Measurements from ENCODE around the gene TNFRSF12A. TPM values are rescaled to one million over a fixed set of nuclear protein-coding genes. Genes with fewer than 3 reads are reported as not detected.

Gene TNFRSF12A
- total and polyA plus RNA-seq, 2 of the 13 experiments (the other 11 are each of a cell fraction or from before 2014, with no cell fraction given), result 61.9 to 66.0 TPM

GRCh38 chr16:3020247-3020603 lies at the start of gene TNFRSF12A (continued):
- no peak for TF ChIP-seq ZBTB25 (CRISPR knock-in tag; IDR thresholded peaks at IDR 0.05)
- no peak for TF ChIP-seq ZNF597 (CRISPR knock-in tag; IDR thresholded peaks at IDR 0.05)
- TF ChIP-seq ELF3 (CRISPR knock-in tag; IDR thresholded peaks at IDR 0.05), result no peak
- no peak for TF ChIP-seq TIGD3 (CRISPR knock-in tag; IDR thresholded peaks at IDR 0.05; ENCODE audit: borderline replicate concordance)
- no peak for TF ChIP-seq KLF12 (CRISPR knock-in tag; IDR thresholded peaks at IDR 0.05; ENCODE audit: borderline replicate concordance)
- no peak for TF ChIP-seq ARNTL (CRISPR knock-in tag; IDR thresholded peaks at IDR 0.05)
- no peak for TF ChIP-seq TFE3 (CRISPR knock-in tag; IDR thresholded peaks at IDR 0.05)
- no peak for TF ChIP-seq CCAR2 (optimal IDR thresholded peaks at IDR 0.05; ENCODE audit: low read depth, low read length)
- no peak for TF ChIP-seq ZNF18 (CRISPR knock-in tag; IDR thresholded peaks at IDR 0.05; ENCODE audit: insufficient replicate concordance)
- TF ChIP-seq MATR3 (CRISPR knock-in tag; IDR thresholded peaks at IDR 0.05), result no peak
- 0 out of 2 replicates have a peak, but pooled peaks have one; percentile 57 for TF ChIP-seq SMAD3 (CRISPR knock-in tag; IDR thresholded peaks at IDR 0.05)
- TF ChIP-seq NR2F2 (IDR thresholded peaks at IDR 0.05; ENCODE audit: borderline replicate concordance, low read depth), result no peak
- TF ChIP-seq ZNF101 (CRISPR knock-in tag; IDR thresholded peaks at IDR 0.05; ENCODE audit: borderline replicate concordance, low read depth), result no peak
- no peak for TF ChIP-seq IRF1 (CRISPR knock-in tag; IDR thresholded peaks at IDR 0.05; ENCODE audit: low read depth)
- no peak for TF ChIP-seq SMARCE1 (IDR thresholded peaks at IDR 0.05; ENCODE audit: borderline replicate concordance)
- TF ChIP-seq ZNF546 (CRISPR knock-in tag; conservative IDR thresholded peaks at IDR 0.05), result peak; percentile 42; the same call in 1 of the 2 replicates
- no peak for TF ChIP-seq FOXC1 (CRISPR knock-in tag; IDR thresholded peaks at IDR 0.05; ENCODE audit: borderline replicate concordance)
- peak; percentile 46 for TF ChIP-seq HDAC1 (CRISPR knock-in tag; IDR thresholded peaks at IDR 0.05)
- no peak for TF ChIP-seq ASH2L (IDR thresholded peaks at IDR 0.05; ENCODE audit: insufficient read length, low read depth, low read length)
- no peak for TF ChIP-seq HNRNPL (IDR thresholded peaks at IDR 0.05; ENCODE audit: low read depth, low read length)
- TF ChIP-seq ATM (IDR thresholded peaks at IDR 0.05; ENCODE audit: borderline replicate concordance), result no peak

Data from HepG2 (cell line).